PFSK-1 (cell line): ENCODE measurements around the gene CAMTA1.

Source experiments
- FOXP2 ChIP-seq: optimal IDR thresholded peaks from 2 replicates; pipeline ENCODE3; 2011; ENCODE audit warnings: borderline replicate concordance, control low read depth, inconsistent platforms; ENCODE audit not compliant: insufficient read depth; ENCODE audit errors: extremely low read length, extremely low read depth
- POLR2AphosphoS5 ChIP-seq: IDR thresholded peaks from 2 replicates; pipeline ENCODE4 v1.6.1; 2012; ENCODE audit warnings: low read depth, mild to moderate bottlenecking, control low read depth, low read length, moderate library complexity
- SIN3A ChIP-seq: IDR thresholded peaks from 2 replicates; pipeline ENCODE4 v1.6.1; 2012; ENCODE audit warnings: mild to moderate bottlenecking, low read length, moderate library complexity, borderline replicate concordance; ENCODE audit not compliant: insufficient read depth
- TAF1 ChIP-seq: IDR thresholded peaks from 2 replicates; pipeline ENCODE4 v1.6.1; 2012; ENCODE audit warnings: low read length, control low read depth, borderline replicate concordance; ENCODE audit not compliant: insufficient read depth
- TF ChIP-seq, protein P1 (sequence below), 2 experiments: IDR thresholded peaks; 2 replicates each; pipeline versions ENCODE4 v1.6.1 to v1.8.0; 2011 to 2012; ENCODE audit warnings: low read depth in 2 of 2, low read length in 2 of 2, control low read depth in 1 of 2, inconsistent platforms in 1 of 2, mild to moderate bottlenecking in 1 of 2, moderate library complexity in 1 of 2; ENCODE audit not compliant: insufficient read depth in 1 of 2

DNA sequence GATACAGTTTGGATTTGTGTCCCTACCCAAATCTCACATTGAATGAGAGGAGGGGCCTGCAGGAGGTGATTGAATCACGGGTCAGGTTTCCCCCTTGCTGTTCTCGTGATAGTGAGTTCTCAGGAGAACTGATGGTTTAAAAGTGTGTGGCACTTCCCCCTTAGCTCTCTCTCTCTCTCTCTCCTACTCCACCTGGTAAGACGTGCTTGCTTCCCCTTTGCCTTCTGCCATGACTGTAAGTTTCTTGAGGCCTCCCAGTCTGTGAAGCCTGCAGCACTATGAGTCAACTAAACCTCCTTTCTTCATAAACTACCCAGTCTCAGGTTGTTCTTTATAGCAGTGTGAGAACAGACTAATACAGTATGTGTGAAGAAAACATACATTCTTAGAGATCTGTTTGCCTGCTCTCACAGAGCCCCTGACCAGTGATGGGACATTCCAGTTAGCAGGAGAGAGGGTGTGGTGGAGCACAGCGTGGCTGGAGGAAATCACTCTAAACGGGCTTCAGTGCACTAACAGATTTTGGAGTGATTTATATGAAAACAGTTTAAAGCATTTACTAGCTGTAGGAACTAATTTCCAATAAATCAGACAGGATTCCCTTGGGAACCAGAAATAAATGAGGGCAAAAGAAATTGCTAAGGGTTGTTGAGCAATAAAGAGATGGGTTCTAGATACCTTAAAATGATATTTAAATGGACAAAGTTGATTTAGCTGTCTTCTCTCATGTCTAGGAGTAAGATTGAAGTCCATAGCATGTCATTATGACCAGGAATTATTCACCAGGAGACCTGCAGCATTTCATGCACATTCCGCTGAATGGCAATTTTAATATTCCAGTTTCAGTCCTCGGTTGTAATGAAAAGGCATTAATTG lies 411.0 kb downstream of the CAMTA1 start:
- no peak for TF ChIP-seq POLR2AphosphoS5
- TF ChIP-seq SIN3A, result no peak
- TF ChIP-seq, protein P1, sequence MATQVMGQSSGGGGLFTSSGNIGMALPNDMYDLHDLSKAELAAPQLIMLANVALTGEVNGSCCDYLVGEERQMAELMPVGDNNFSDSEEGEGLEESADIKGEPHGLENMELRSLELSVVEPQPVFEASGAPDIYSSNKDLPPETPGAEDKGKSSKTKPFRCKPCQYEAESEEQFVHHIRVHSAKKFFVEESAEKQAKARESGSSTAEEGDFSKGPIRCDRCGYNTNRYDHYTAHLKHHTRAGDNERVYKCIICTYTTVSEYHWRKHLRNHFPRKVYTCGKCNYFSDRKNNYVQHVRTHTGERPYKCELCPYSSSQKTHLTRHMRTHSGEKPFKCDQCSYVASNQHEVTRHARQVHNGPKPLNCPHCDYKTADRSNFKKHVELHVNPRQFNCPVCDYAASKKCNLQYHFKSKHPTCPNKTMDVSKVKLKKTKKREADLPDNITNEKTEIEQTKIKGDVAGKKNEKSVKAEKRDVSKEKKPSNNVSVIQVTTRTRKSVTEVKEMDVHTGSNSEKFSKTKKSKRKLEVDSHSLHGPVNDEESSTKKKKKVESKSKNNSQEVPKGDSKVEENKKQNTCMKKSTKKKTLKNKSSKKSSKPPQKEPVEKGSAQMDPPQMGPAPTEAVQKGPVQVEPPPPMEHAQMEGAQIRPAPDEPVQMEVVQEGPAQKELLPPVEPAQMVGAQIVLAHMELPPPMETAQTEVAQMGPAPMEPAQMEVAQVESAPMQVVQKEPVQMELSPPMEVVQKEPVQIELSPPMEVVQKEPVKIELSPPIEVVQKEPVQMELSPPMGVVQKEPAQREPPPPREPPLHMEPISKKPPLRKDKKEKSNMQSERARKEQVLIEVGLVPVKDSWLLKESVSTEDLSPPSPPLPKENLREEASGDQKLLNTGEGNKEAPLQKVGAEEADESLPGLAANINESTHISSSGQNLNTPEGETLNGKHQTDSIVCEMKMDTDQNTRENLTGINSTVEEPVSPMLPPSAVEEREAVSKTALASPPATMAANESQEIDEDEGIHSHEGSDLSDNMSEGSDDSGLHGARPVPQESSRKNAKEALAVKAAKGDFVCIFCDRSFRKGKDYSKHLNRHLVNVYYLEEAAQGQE (IDR thresholded peaks at IDR 0.05; ENCODE audit: insufficient read depth in 1 of 2, low read depth in 2 of 2, low read length in 2 of 2), result no peak
- TF ChIP-seq TAF1, result no peak
- TF ChIP-seq FOXP2, result no peak
